Coronary artery (tissue), 2 donors: Measurements from ENCODE around the gene FAM210B.
"Not testable (repeated sequence)": the region's sequence is repeated elsewhere in the genome, so short reads cannot be mapped to it uniquely, and the experiment has no call there.

ENCODE experiments used
- DNase-seq: peaks from one replicate; pipeline ENCODE4 v3.0.0-alpha.2; 2017; ENCODE audit warnings: low spot score
- H3K27ac ChIP-seq, 2 donors: fragments of 200-600 bp; sonication (generic); one replicate each; pipeline ENCODE4 v1.5.1; 2016 to 2019
- H3K4me3 ChIP-seq: fragments of 200-600 bp; sonication (generic); 2 replicates; pipeline ENCODE4 v1.5.1; 2016; ENCODE audit warnings: mild to moderate bottlenecking, moderate library complexity
- TF ChIP-seq, protein P1 (sequence below): fragments of 200-600 bp; sonication (generic); IDR thresholded peaks from one replicate; pipeline ENCODE4 v1.5.1; 2019; ENCODE audit warnings: antibody characterized with exemption

The FAM210B gene

GRCh38 chr20:56400001-56400640 lies 41.3 kb downstream of the FAM210B start:
- Histone ChIP-seq H3K27ac (no peak overlapping the region), H3K4me3 (no peak overlapping the region)
- DNase-seq, result no peak
- TF ChIP-seq, protein P1, sequence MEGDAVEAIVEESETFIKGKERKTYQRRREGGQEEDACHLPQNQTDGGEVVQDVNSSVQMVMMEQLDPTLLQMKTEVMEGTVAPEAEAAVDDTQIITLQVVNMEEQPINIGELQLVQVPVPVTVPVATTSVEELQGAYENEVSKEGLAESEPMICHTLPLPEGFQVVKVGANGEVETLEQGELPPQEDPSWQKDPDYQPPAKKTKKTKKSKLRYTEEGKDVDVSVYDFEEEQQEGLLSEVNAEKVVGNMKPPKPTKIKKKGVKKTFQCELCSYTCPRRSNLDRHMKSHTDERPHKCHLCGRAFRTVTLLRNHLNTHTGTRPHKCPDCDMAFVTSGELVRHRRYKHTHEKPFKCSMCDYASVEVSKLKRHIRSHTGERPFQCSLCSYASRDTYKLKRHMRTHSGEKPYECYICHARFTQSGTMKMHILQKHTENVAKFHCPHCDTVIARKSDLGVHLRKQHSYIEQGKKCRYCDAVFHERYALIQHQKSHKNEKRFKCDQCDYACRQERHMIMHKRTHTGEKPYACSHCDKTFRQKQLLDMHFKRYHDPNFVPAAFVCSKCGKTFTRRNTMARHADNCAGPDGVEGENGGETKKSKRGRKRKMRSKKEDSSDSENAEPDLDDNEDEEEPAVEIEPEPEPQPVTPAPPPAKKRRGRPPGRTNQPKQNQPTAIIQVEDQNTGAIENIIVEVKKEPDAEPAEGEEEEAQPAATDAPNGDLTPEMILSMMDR, result peak; percentile 51

DNA sequence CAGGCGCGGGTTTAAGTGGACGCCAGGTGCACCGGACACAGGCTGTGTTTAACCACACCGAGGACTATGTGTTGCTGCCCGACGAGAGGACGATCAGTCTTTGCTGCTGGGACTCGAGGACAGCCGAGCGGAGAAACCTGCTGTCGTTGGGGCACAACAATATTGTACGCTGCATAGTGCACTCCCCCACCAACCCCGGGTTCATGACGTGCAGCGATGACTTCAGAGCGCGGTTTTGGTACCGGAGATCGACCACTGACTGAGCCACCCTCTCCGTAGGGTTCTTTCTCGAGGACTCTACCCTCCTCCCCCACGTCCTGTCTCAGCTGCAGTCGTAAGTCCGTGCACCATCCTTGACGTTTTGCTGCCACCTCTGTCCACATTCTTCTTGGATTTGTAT lies 44.7 kb downstream of the FAM210B start:
- TF ChIP-seq, protein P1, result no peak
- DNase-seq, result no peak
- Histone ChIP-seq H3K4me3 (no peak overlapping the region), H3K27ac (no peak overlapping the region)

- DNase-seq, H3K4me3 ChIP-seq, H3K27ac ChIP-seq: not testable (repeated sequence)
Observed at GRCh38 chr20:56405356-56405755, 46.6 kb downstream of the FAM210B start.

GRCh38 chr20:56406910-56407309 lies 48.1 kb downstream of the FAM210B start:
- Histone ChIP-seq H3K4me3 (no peak overlapping the region), H3K27ac (no peak overlapping the region)
- TF ChIP-seq, protein P1, result no peak
- no peak for DNase-seq

DNA sequence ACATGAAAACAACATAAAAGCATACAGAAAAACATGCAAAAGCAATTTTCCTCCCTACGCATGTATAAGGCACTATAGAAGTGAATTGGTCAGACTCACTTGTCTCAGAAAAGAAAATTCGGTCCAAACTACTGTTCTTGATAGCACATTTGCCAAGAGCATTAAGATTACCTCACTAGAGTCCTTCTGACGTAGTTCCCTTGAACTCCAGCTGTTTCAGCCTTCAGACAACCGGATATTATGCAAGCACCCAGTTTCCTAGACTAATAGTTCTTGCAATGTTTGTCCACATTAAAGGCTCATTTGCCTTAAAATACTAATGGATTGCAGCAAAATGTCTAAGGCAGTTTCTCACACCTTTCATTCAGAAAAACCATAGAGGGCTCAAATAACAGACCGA lies 50.7 kb downstream of the FAM210B start:
- no peak for DNase-seq
- no peak overlapping the region for H3K27ac ChIP-seq
- TF ChIP-seq, protein P1, result no peak
- H3K4me3 ChIP-seq, result no peak overlapping the region

DNA sequence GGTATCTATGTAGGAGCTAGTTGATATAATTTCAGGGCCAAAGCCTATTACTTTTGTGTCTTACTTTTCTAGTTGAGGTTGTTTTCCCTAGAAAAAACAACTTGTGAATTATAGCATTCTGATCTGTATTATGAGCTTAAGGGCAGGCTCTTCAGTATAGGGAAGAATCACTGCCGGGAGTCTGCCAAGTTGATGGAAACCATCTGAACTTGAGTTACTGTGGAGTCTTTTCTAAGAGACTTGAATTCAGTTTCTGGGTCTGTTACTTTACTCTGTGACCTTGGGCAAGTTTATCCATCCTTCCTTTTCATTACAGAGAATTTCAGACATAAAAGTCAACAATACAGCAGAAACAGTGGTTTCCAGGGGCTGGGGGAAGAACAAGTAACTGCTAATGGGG lies 51.2 kb downstream of the FAM210B start:
- no peak for DNase-seq
- Histone ChIP-seq H3K4me3 (no peak overlapping the region), H3K27ac (no peak overlapping the region)
- TF ChIP-seq, protein P1, result no peak

DNA sequence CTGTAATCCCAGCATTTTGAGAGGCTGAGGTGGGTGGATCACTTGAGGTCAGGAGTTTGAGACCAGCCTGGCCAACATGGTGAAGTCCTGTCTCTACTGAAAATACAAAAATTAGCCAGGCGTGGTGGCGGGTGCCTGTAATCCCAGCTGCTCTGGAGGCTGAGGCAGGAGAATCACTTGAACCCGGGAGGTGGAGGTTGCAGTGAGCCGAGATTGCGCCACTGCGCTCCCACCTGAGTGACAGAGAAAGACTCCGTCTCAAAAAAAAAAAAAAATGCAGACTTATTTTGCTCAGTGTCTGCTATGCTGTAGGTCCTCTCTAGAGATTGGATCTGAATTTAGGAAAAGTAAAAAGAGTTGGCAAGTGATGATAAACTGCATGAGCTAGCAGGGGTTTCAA lies 52.5 kb downstream of the FAM210B start:
- H3K4me3 ChIP-seq, DNase-seq: not testable (repeated sequence)
- peak overlapping the region in 1 of 2 donors; percentile 61 for H3K27ac ChIP-seq

GRCh38 chr20:56411759-56412472 lies 53.1 kb downstream of the FAM210B start, which contains the start of gene CASS4:
Gene CASS4, plus strand, starts transcription at chr20:56412260. Its CDS starts 199 bp downstream, at chr20:56412459.
- Histone ChIP-seq H3K27ac (peak within 1 kb of the TSS in 1 of 2 donors; percentile 61), H3K4me3 (peak within 1 kb of the TSS; percentile 54)
- TF ChIP-seq, protein P1, result no peak
- no peak for DNase-seq
